Limb (tissue), 2 donors: ENCODE measurements around the gene MNAT1.
A peak's percentile ranks its signal among the peaks of the same experiment; 100 is the strongest.
"Not testable (repeated sequence)": the region's sequence is repeated elsewhere in the genome, so short reads cannot be mapped to it uniquely, and the experiment has no call there.

ENCODE experiments used
- DNase-seq, 2 donors: peaks; one replicate each; pipeline ENCODE4 v3.0.0-alpha.2; 2016; ENCODE audit errors: extremely low spot score in 2 of 2

MNAT1 gene

DNA sequence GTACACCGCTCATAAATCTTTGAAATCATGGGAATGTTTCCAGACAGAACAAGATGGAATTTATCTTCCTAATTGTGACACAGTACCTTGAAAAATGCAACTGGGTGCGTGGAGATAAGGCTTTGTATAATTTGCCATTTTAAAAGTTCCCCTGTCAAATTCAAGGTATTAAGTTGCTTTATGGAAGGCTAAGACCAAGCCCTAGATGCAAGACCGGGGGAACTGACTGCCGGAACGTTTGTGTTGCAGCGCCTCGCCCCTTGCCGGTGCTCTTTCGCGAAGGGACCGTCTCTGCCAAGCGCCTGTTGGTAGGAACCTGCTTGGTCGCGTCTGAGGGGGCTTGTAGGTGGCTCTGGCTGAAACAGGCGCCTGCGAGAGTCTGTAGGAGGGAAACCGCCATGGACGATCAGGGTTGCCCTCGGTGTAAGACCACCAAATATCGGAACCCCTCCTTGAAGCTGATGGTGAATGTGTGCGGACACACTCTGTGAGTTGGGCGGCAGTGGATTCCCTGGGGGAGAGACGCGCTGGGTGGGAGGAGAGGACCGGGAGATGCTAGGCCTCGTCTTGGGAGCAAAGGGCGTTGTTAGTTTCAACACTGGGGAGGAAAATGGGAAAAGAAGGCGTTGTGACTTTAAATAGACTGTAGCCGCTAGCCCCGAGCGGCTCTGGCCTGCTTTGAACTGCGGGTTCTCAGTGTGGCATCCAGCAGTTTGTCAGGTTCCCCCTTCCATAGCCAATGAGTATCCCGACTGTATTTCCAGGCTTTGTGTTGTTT lies at the start of gene MNAT1:
Gene MNAT1, plus strand, starts transcription at position 297 of the 778 bp plus-strand sequence. Its CDS starts 102 bp downstream, at position 399.
- DNase-seq, result peak; percentile 81 to 91

DNA sequence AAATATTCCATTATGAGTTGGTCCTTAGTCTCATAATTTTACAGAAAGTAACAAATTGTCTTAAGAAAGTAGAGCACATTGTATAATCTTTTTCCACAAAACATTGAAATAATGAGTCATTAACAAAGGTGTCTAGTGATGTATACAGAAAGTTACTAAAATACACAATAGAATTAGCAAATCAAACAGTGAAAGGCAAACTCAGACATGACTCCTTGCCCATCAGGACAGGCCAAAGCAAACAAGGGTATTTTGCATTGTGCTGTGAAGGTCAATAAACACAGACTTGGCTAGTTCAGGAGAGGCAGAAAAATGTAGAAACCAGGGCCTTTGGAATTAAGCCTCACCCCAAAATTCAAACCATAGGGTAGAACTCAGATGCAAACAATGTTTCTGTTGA lies 47.7 kb upstream of the MNAT1 start:
- no peak for DNase-seq

DNA sequence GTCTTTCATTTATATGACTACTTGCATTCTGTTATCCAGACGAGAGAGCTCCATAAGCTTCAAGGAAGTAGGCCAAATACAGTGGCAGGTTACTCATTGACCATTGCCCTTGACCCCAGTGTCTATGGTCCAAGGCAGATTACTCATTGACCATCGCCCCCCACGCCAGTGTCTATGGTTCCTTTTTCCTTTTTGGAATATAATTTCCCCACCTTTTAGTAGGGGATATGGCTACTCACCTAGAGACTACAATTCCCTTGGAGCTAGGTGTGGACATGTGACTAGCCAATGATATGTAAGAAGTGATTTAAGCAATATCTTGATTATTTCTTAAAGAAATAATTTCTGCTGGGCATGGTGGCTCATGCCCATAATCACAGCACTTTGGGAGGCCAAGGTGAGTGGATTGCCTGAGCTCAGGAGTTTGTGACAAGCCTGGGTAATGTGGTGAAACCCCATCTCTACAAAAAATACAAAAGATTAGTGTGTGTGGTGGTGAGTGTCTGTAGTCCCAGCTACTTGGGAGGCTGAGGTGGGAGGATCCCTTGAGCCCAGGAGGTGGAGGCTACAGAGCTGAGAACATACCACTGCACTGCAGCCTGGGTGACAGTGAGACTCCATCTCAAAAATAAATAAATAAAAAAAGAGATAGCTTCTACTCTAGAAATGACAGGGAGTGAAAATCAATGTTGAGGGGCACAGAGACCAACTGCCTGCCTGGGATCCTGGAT lies 43.0 kb upstream of the MNAT1 start:
- no peak for DNase-seq

GRCh38 chr14:60695327-60695726 lies 39.2 kb upstream of the MNAT1 start:
- DNase-seq, result no peak

GRCh38 chr14:60700598-60700997 lies 34.0 kb upstream of the MNAT1 start:
- DNase-seq, result no peak

DNA sequence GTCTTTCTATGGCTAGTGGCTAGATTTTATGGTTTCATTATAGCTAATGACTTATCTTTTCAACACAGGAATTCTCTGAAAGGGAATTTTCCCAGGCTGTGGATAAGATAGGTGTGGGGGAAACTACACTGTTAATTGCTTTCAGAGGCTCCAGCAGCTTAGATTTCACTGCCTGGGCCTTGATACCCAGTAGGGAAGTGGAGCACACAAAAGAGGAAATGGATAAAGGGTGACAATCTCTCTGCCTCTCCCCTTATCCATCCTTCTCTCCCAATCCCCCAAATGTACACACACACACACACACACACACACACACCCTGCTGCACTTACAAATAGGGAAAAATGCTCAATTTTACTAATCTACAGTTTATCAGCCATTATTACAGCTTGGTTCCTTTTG lies 29.5 kb upstream of the MNAT1 start:
- no peak for DNase-seq

- DNase-seq, result no peak
These were observed 26.7 kb upstream of the MNAT1 start for GRCh38 chr14:60707858-60708257.

DNA sequence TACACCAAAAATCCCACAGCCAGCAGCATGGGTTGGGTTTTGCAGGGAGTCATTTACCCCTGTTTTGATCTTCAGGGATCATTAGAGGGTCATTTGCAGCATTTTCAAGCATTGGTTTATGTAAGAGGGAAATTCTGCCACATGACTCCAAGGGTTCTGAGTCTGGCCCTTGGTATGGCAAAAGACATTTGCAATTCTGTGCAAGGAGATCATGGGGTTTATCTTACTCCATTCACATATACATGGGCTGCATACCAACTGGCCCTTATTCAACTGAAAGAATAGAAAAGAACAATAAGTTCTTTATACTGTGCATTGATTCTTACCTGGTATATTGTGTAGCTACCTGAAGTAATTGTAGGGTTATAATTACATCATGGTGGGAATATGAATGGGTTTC lies 24.1 kb upstream of the MNAT1 start:
- no peak for DNase-seq

DNA sequence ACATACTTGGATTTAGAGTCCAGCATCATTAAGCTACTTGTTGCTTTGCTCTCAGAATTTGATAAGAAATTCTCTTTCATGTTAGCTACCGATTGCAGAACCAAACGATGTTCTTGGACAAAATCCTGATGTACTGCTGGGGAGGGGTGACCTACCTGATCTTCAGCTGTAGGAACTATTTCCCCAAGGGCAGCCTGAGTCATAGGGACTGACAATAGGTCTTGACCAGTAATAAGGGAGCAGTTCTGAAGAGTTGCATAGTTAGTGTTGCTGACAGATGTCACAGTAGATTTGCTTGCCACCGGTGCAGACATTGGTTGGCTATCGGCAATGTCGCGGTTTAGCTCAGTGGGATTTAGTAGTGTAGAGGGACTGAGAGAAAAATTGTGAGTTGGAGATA lies 21.0 kb upstream of the MNAT1 start:
- DNase-seq, result no peak

GRCh38 chr14:60720391-60720790 lies 14.2 kb upstream of the MNAT1 start:
- no peak for DNase-seq

- no peak for DNase-seq
These were observed 13.6 kb upstream of the MNAT1 start for GRCh38 chr14:60720962-60721325.

- peak in 1 of 2 donors; percentile 77 for DNase-seq
These were observed 13.0 kb upstream of the MNAT1 start for GRCh38 chr14:60721326-60722106.

DNA sequence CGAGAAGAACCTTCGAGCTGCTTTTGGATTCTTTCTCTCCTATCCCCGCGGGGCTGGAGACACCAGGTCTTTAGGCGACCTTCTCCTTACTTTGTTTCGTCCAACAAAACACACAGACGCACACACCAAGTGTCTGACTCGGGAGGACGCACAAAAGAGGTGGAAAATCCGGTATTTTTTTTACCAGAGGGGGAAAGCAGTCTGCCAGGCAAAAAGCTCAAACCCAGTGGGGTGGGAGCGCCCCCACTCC lies 12.5 kb upstream of the MNAT1 start:
- DNase-seq, result no peak

DNA sequence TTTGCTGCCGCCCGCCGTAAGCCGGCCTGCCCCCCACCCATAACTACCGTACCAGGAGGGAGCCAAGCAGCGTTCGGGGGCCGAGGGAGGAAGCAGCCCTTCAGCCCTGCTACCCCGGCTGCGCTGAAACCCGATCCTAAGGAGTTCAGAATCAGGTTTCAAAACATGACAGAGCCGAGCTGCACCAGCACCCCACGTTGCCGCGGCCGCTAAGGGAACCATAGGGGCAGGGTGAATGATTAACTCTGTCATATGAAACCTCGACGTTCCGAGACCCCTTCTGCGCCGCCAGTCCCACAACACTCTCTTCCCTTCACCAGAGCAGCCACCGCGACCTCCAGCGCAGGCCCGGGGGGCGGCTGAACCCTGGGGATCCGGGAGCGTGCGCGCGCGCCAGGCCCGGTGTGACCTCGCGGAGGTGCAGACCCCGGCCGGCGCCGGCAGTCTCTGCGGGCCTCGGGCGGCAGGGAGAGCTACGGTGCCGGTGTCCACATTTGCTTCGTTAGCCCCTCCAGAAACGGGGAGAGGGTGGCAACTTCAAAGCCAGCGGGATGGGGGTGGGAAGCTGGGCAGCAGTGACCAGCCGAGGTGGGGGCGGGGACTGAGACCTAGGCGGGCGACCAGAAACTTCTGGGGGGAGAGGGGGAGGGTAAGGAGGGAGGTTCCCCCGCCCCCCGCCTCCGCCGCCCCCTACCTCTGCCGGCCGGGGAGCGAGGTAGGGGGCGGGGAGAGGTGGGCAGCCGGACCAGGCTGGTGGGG lies 12.0 kb upstream of the MNAT1 start:
- DNase-seq, result peak in 1 of 2 donors; percentile 73

DNA sequence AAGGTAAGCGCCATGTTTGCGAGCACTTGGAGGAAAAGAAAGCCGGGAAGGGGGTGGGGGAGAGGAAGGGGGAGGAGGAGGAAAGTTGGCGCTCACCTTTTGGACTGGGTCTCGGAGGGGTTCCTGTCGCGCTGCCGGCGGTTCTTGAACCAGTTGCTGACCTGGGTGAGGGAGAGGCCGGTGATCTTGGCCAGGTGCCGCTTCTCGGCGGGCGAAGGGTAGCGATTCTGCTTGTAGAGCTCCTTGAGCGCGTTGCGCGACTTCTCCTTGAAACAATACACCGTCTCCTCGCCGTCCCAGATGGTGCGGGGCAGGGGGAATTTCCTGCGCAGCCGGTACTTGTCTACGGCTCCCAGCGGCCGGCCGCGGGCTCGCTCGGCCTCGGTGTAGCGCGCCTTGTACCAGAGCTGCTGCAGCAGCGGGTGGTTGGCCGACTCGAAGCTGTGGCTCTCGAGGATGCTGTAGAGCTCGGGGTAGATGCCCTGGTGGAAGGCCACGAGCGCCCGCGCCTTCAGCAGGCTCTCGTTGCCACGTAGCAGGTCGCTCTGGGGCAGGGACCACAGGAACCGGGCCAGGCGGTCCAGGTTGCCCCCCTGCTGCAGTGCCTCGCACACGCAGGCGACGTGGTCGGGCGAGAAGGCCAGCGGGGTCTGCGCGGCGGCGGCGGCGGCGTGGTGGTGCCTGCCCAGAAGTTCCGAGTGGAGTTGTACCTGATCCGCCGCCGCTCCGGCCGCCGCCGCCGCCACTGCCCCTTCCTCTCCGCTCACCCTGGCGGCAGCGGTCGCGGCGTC lies 11.2 kb upstream of the MNAT1 start:
- DNase-seq, result peak in 1 of 2 donors; percentile 76

DNA sequence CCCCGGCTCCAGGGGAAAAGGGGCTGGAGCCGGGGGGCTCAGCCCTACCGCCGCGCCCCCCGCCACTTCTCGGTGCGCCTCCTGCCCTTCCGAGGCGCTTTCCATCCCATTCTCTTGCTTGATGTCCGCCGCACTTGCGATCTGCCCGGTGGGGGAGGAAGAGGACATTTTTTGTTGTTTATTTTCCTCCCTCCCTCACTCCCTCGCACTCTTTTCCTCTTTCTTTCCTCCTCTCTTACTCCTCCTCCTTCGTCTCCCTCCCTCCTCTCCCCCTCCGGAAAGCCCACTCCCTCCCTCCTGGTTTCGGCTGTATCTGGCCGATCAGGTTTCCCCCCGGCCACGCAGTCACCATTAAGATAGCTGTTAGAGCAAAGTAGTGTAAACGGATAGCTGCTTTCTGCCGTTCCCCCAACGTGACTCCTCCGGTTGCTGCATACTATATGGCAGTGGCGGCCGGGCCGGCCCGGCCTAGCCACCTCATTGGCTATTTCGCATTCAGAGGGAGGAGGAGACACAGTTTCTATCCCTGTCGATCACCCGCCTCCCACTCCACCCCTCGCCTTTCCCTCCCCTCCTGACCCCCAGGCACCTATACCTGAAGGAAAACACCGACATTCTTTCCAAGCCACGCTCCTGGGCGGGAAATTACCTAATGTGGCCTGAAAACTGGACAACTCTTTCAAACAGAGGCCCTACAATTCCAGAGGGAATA lies 10.5 kb upstream of the MNAT1 start, which contains the start of gene SIX4:
Gene SIX4, minus strand, starts transcription at position 445 of the 712 bp plus-strand sequence. Its CDS starts 277 bp downstream, at position 168.
- DNase-seq, result peak; percentile 76 to 83

DNA sequence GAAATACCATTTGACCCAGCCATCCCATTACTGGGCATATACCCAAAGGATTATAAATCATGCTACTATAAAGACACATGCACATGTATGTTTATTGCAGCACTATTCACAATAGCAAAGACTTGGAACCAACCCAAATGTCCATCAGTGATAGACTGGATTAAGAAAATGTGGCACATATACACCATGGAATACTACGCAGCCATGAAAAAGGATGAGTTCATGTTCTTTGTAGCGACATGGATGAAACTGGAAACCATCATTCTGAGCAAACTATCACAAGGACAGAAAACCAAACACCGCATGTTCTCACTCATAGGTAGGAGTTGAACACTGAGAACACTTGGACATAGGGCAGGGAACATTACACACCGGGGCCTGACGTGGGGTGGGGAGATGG lies 3.3 kb upstream of the MNAT1 start:
- DNase-seq, result not testable (repeated sequence)

DNA sequence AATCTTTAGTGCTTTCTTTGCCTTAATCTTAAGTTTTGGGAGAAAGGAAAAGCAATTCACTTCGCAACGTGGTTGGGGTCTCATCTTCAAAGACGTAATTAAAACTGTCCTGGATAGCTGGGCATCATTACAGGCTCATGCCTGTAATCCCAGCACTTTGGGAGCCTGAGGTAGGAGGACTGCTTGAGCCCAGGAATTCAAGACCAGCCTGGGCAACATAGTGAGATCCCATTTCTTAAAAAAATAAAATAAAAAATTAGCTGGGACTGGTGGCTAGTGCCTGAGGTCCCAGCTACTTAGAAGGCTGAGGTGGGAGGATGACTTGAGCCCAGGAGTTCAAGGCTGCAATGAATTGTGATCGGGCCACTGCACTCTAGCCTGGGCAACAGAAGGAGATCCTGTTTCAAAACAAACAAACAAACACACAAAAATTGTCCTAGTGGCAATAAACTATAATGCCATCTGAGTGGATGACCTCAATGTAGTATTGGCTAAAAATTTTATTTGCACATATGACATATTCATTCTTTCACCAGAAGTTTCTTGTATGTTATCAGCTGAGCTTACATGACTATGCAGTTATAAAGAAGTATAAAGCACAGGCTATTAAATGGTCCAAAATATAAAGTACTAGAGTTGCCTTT lies 1.6 kb upstream of the MNAT1 start:
- no peak for DNase-seq

- DNase-seq, result no peak
These were observed 855 bp downstream of the MNAT1 start for GRCh38 chr14:60735416-60735815.

DNA sequence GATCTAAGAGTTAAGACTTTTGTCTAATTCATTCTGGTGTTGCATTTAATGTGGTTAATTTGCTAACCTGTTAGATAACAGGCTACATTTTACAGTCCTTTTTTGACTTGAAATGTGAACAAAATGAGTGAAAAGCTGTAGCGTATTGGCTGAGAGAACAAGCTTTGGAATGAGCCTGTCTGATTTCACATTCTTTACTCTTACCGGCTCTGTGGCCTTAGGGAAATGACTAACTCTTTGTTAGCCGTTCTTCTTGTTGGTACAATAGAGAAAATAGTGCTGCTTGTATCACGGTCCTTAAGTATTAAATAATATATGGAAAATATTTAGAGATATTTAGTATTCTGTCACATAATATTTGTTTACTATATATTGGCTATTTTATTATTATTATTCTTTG lies 1.9 kb downstream of the MNAT1 start:
- no peak for DNase-seq
